GM23248 (cell line): ENCODE measurements around the gene SUPT5H.

Experiments used
- EZH2 ChIP-seq: fragments of 200-600 bp; sonication (generic); IDR thresholded peaks from 2 replicates; pipeline ENCODE4 v1.6.1; 2018; ENCODE audit warnings: antibody characterized with exemption, mild to moderate bottlenecking; ENCODE audit not compliant: insufficient read depth, poor library complexity, severe bottlenecking
- EZH2phosphoT487 ChIP-seq: fragments of 200-600 bp; sonication (generic); IDR thresholded peaks from 2 replicates; pipeline ENCODE4 v1.6.1; 2018; ENCODE audit warnings: antibody characterized with exemption, moderate library complexity, mild to moderate bottlenecking, low read depth; ENCODE audit not compliant: insufficient read depth

GRCh38 chr19:39506944-39507714 is 61.7 kb downstream of the SUPT5H start:
- TF ChIP-seq EZH2 (no peak), EZH2phosphoT487 (no peak)
